CD4-positive, alpha-beta T cell treated with Interleukin-4 for 1 hour (primary cell): ENCODE results near the gene PRPS1L1.

Experiments used
- DNase-seq, 2 donors: peaks; one replicate each; pipeline ENCODE4 v3.0.0-alpha.2; 2020 to 2022

Gene PRPS1L1

DNA sequence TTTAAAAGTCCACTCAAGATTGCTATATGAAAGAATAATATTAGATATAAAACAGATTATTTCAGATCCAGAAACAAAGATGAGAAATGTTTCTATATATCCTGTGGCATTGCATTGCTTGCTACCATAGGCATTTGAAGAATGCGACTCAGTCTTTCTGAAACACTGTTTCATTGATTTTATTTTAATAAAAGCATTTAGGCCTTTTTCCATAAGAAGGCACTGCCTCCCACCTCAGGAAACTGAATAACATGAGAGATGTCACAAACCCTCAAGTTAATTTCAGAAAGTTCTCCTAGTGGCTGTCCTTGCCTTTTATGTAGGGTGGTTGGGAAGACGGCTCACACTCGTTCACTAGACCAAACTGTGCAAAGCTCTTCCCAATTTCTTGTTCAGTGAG is 23.3 kb downstream of the PRPS1L1 start:
- no peak for DNase-seq

DNA sequence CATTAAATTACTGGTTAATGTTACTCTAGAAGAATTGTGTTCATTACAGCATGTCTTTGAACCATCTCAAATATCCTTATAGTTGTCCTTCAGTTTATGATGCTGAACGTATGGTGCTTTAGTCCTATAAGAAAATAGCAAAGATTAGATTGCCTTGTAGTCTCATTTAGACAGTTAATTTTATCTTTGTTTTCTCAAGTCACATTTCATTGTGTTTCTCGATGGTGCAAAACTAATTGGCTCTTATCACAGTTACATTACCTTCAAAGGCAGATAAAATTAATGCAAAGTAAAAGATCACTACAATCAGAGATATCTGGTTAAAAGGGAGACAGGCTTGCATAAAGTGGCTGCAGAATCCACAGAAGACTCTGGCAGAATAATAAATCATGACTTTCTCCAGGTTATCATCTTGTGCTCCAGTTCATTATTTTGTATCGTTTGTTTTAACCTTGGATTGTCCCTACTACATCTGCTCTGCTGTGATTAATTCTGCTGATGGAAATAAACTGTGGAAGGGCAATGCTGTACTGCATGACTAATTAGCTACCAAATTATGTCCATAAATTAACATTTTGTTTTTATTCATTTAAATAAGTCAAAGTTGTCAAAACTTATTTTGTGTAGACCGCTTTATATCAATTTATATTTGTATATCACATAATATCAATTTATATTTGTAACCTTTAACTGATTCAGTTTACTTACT is 24.2 kb downstream of the PRPS1L1 start:
- no peak for DNase-seq

DNA sequence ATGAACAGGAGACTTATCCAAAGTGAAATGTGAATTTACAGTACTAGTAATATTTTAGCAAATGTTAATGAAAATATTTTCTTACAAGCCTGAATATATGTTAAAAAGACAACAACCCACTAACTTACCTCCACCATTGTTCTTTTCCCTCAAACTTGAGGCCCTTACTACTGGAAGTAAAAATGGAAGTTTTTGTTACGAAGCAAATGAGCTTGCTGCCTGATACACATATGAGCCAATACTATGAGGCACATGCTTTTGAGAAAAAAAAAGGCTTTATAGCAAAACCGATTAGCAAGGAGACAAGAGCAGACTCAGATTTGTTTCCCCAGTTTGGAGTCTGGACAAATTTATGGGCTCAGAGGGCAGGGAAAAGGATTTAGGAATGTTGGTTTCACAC is 29.0 kb downstream of the PRPS1L1 start:
- DNase-seq, result no peak

GRCh38 chr7:17996442-17997223 is 31.0 kb downstream of the PRPS1L1 start:
- no peak for DNase-seq

GRCh38 chr7:17996040-17996439 is 31.6 kb downstream of the PRPS1L1 start:
- DNase-seq, result no peak

- DNase-seq, result no peak
Observed at GRCh38 chr7:17994079-17994850, 33.4 kb downstream of the PRPS1L1 start.

DNA sequence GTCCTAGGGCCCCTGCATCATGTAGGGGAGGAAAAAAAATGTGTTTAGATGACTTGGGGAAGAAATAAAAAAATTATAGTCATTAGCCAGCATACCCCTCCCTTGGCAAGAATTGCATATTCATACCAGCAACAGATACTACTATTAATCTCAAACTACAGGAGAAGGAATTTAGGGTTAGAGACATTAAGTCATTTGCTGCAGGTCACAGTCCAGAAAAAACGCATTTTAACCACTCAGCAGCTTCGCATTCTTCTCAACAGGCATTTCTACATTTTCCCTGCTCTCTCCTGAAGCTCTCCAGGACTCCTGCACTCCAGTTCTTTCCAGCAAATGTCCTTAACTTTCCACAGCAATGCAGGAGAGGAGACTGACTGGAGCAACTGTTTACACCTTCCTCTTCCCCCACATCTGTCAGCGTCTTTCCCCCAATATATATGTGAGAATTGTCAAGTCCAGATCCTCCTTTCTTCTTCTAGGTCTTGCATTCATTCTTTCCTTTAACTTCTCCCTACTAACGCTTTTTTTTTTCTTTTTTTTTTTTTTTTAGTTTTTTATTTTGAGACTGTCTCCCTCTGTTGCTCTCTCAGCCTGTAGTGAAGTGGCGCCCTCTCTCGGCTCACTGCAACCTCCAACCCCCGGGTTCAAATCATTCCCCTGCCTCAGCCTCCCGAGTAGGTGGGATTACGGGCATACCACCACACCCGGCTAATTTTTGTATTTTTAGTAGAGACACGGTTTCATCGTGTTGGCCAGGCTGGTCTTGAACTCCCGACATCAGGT is 35.6 kb downstream of the PRPS1L1 start:
- no peak for DNase-seq

DNA sequence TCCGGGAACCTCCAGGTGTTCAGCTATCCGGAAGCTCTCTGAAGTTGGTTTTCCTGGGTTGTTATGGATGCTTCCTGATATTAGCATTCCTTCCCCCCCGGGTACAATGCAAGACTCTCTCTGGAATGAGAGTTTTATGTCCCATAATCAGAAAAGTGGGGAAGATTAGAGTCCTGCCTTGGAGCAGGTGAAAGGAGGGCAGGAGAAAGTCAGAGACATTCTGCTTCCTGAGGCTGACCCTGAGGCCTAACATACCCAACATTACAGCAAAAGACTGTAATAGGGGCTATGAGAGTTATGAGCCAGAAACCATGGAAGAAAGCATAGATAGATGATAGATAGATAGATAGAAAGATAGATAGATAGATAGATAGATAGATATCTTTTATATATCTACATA is 36.9 kb downstream of the PRPS1L1 start:
- DNase-seq, result no peak

GRCh38 chr7:17989546-17989945 is 38.1 kb downstream of the PRPS1L1 start:
- no peak for DNase-seq

DNA sequence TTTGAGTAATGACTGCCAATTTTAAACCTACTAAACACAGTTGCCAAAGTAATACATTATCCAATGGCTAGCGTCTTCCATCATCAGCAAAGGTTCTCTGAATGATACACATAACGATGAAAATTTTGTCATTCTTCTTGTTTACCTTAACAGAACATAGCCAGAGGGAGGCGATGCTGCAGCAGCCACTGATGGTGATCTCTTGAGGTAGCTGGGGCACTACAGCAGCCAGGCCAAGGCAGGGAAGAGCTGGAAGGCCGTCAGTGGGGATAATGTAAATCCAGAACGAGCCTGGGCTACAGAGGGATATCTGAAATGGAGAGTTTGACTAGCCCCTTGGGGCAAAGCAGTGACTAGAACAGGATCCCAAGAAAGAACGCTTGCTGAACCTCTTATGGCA is 38.8 kb downstream of the PRPS1L1 start:
- DNase-seq, result no peak

GRCh38 chr7:17988141-17988540 is 39.5 kb downstream of the PRPS1L1 start:
- no peak for DNase-seq

- no peak for DNase-seq
Observed at GRCh38 chr7:17986851-17987250, 40.8 kb downstream of the PRPS1L1 start.

DNA sequence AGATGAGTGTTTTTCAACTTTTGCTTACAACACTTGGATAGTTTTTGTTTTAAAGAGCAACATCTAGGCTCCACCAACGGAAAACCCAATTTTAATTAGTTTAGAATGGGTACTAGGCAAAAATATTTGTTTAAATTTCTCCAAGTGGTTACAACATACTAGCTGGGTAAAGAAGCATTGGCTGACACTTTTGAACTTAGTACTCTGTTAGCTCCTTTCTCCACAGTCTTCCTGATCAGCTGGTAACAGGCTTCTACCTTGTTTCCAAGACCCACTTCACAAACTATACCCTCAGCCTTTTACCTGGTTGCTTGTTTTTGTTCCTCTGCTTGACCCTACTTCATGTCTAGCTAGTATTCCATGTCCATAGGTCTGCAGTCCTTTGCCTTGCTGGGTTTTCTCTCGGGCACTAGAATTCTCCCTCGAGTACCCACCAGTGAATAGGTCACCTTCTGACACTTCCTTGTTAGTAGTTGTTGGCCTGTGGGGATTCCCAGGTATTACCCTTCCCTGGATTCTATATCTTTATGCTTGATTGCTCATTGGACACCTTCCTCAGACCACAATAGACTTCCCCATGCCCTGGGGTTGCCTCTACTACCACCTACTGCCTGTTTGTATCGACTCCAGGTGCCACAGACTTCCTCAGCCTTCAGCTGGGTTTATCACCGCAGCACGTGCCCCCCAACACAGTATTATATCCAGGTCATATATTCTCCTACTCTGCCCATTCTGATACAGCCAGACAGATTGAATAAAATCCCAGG is 42.0 kb downstream of the PRPS1L1 start:
- no peak for DNase-seq

DNA sequence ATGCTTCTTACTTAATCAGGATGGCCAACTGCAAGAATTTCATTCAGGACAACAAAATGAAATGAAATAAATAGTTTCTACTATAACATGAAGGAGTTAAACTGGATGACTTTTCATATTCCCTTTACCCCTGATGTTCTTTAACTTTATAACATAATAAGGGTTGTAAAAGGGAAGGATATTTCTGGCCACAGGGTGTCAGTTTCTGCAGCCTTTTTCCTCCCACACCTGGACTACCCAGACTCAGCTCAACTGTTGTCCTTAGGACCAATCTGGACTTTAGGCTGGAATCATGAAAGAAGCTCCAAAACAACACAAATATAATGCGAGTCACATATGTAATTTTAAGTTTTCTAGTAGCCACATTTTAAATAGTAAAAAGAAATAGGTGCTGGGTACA is 43.4 kb downstream of the PRPS1L1 start:
- no peak for DNase-seq

DNA sequence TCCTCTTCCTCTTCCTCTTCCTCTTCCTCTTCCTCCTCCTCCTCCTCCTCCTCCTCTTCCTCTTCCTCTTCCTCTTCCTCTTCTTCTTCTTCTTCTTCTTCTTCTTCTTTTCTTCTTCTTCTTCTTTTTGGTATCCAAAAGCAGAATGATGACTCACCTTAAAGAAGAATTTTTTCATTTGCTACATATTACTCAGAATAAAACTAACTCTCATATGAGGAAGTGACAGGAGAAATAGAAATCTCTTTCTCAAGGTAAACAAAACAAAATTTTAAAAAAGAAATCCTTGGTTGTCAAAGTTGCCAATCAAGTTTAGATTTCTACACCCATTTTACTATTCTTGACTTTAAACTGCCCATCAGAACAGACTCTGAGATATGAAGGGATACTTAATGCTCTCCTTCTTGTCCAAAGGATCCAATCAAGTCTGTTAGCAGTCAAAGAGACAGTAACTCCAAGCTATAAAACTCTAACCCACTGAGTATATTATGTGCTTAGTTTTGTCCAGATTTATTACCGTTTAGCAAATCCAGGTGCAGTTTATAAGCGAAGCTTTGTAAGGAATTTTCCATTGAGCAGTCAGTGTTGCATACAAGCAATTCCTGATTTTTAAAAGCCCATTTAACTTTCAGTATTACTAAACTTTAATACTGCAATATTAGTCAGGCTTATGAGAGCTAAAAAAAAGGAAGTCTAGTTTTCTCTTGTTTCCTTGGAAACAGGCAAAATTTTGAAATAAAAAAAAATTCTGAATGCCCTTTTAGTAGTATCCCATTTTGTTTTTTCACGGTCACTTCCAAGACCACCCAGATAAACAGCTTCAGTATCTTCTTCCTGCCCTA is 44.2 kb downstream of the PRPS1L1 start:
- no peak for DNase-seq

GRCh38 chr7:17976952-17977351 is 50.7 kb downstream of the PRPS1L1 start:
- DNase-seq, result no peak
